Uterus (tissue), 2 donors: ENCODE measurements around the gene KLRC4.

Experiments
- POLR2A ChIP-seq, 2 donors: fragments of 450-650 bp; IDR thresholded peaks; one replicate each; pipeline ENCODE4 v1.6.1; 2016; ENCODE audit warnings: antibody characterized with exemption in 2 of 2, mild to moderate bottlenecking in 1 of 2, moderate library complexity in 1 of 2
- TF ChIP-seq, protein P1 (sequence below), 4 experiments: fragments of 200-600 bp in 2 of 4; fragments of 450-650 bp in 2 of 4; sonication (generic) in 2 of 4; IDR thresholded peaks; one replicate each; pipeline ENCODE4 v1.5.1; 2016 to 2019; ENCODE audit warnings: antibody characterized with exemption in 4 of 4, mild to moderate bottlenecking in 2 of 4, moderate library complexity in 1 of 4

DNA sequence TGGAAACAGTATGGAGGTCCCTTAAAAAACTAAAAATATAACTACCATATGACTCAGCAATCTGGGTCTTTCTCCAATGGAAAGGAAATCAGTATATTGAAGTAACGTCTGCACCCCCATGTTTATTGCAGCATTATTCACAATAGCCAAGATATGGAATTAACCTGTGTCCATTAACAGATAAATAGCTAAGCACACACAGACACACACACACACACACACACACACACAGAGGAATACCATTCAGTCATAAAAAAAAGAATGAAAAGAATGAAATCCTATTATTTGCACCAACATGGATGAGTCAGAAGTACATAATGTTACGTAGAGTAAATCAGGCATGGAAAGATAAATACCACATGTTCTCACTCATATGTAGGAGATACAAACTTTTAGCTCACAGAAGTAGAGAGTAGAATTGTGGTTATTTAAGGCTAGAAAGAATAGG lies 24.4 kb downstream of the KLRC4 start:
- TF ChIP-seq, protein P1, sequence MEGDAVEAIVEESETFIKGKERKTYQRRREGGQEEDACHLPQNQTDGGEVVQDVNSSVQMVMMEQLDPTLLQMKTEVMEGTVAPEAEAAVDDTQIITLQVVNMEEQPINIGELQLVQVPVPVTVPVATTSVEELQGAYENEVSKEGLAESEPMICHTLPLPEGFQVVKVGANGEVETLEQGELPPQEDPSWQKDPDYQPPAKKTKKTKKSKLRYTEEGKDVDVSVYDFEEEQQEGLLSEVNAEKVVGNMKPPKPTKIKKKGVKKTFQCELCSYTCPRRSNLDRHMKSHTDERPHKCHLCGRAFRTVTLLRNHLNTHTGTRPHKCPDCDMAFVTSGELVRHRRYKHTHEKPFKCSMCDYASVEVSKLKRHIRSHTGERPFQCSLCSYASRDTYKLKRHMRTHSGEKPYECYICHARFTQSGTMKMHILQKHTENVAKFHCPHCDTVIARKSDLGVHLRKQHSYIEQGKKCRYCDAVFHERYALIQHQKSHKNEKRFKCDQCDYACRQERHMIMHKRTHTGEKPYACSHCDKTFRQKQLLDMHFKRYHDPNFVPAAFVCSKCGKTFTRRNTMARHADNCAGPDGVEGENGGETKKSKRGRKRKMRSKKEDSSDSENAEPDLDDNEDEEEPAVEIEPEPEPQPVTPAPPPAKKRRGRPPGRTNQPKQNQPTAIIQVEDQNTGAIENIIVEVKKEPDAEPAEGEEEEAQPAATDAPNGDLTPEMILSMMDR (IDR thresholded peaks at IDR 0.05) = no peak
- TF ChIP-seq POLR2A (IDR thresholded peaks at IDR 0.05) = no peak
